GM12801 (cell line): ENCODE results near the gene HDAC10.

Source experiments
- TF ChIP-seq, protein P1 (sequence below): IDR thresholded peaks from one replicate; pipeline ENCODE4 v1.5.1; 2011; ENCODE audit warnings: control low read depth; ENCODE audit not compliant: insufficient read length; ENCODE audit errors: extremely low read depth

Gene HDAC10

DNA sequence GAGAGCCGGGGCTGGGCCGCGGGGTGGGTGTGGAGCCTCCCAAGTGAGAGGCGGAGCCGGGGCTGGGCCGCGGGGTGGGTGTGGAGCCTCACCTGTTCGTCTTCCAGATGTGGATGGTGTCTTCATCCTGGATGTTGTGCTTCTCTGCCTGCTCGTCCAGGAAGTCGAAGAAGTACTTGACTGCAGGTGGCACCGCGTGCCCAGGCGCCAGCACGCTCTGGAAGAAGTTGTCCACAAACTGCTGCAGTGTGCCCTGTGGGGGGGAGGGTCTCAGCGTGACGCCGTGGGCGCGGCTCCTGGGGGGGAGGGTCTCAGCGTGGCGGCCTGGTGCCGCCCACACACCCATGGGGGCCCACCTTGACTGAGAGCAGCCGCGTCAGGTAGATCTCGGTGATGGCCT is 26.7 kb upstream of the HDAC10 start:
- TF ChIP-seq, protein P1, sequence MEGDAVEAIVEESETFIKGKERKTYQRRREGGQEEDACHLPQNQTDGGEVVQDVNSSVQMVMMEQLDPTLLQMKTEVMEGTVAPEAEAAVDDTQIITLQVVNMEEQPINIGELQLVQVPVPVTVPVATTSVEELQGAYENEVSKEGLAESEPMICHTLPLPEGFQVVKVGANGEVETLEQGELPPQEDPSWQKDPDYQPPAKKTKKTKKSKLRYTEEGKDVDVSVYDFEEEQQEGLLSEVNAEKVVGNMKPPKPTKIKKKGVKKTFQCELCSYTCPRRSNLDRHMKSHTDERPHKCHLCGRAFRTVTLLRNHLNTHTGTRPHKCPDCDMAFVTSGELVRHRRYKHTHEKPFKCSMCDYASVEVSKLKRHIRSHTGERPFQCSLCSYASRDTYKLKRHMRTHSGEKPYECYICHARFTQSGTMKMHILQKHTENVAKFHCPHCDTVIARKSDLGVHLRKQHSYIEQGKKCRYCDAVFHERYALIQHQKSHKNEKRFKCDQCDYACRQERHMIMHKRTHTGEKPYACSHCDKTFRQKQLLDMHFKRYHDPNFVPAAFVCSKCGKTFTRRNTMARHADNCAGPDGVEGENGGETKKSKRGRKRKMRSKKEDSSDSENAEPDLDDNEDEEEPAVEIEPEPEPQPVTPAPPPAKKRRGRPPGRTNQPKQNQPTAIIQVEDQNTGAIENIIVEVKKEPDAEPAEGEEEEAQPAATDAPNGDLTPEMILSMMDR = no peak

- TF ChIP-seq, protein P1 = no peak
Measured at GRCh38 chr22:50276143-50276542, 25.1 kb upstream of the HDAC10 start.

DNA sequence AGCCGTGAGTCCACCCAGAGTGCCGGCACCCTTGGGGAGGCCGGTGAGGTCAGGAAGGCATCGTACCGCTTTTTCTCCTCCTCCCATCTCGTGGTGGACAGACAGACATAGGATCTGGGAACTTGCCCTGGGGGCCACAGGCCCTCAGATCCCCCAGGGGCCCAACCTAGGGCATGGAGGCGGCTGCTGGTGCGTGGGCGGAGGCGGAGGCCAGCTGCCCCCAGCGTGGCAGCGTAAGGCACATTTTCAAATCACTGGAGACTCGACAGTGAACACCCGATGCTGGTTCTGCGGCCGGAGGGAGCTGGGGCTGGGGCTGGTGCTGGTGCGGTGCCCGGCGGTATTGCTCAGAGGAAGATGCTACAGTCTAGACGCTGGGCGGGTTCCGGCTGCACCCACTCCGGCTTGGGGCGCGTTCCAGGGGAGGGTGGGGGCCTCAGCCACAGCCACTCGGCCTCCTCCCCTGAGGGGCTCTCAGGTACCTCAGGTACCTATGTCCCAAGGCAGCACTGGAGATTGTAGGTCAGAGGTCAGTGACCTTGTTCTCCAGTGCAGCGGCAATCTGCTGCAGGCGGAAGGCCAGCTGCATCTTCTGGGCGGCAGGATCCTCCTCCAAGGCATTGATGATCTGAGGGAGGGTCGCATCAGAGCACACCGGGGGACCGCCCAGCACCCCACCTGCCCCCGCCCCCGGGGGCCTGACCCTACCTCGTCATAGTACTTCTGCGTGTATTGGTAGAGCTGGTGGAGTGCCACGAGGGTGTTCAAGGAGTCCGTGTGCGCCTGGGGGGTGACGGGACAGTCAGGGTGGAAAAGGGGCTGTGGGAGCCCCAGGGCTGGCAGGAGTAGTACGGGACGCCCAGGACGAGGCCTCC is 24.4 kb upstream of the HDAC10 start:
- TF ChIP-seq, protein P1 = no peak

DNA sequence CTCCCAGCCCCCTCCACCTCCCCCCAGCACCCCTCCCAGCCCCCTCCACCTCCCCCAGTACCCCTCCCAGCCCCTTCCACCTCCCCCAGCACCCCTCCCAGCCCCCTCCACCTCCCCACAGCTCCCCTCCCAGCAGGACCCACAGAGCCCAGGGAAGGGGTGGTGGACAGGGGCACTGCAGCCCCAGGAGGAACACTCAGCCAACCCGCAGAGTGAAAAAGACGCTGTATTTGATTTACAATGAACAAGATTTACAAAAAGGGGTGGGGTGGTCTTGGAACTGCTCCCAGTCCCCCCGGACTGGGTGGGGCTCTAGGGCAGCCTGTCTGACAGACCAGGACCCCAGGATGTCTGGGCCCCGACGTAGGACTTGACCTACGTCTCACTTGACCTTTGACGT is 23.7 kb upstream of the HDAC10 start:
- TF ChIP-seq, protein P1 = no peak

- TF ChIP-seq, protein P1 = no peak
Measured at GRCh38 chr22:50274311-50274710, 23.2 kb upstream of the HDAC10 start.

DNA sequence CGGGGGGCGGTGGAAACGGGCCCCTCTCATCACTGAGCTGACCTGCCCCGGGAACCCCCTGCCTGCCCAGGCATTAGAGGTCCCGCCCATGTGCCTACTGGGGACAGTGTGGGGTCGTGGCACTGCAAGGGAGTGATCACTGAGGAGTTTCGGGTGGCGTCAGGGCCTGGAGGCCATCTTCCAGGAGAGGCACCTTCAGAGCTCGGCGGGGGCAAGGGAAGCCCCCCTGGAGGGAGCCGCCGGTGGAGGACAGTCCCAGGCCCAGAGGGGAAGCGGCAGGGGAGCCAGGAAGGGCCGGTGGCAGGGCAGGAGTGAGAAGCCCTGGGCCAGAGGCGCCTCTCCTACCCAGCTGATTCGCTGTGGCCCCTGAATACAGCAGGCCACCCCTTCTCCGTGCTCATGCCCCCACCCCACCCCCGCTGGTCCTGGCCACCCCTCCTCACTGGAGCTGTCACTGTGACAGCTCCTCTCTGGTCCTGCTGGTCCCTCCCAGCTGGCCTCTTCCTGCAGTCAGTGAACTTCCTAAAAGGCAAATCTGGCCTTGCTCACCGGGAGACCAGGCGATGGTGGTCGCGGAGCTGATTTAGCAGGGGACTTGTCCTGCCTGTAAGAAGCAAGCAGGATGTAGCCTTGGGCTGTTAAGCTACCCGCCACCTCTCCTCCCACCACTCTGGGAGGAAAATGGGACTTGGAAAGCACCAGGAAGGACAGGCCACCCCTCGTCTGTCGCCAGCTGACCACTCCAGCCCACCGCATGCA is 21.2 kb upstream of the HDAC10 start:
- TF ChIP-seq, protein P1 = no peak

- TF ChIP-seq, protein P1 = no peak
Measured at GRCh38 chr22:50271519-50271970, 20.5 kb upstream of the HDAC10 start.
